ENCODE data around the gene NDUFB4. TPM values are rescaled to one million over a fixed set of nuclear protein-coding genes. Genes with fewer than 3 reads are reported as not detected.
A peak's percentile ranks its signal among the peaks of the same experiment; 100 is the strongest.

NDUFB4 gene
- total RNA-seq, 1 experiment from 2014 or later = 174 TPM

DNA sequence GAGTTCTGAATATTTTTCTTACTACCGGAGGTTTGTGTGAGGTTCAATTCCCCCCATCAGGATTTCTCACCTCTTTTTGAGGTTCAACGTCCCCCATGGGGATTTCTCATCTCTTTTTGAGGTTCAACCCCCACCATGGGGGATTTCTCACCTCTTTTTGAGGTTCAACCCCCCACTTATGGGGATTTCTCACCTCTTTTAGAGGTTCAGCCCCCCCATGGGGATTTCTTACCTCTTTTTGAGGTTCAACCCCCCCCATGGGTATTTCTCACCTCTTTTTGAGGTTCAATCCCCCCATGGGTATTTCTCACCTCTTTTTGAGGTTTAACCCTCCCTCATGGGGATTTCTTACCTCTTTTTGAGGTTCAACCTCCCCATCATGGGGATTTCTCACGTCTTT lies 26.3 kb downstream of the NDUFB4 start:
- Mint-ChIP-seq H3K27ac (no peak overlapping the region), H3K9me3 (peaks cover 51% of the 10 kb centered on the region), H3K4me3 (no peak overlapping the region), H3K27me3 (ENCODE audit: low read depth) (peaks cover 11% of the 10 kb centered on the region), H3K4me1 (peaks cover 10% of the 10 kb centered on the region), H3K36me3 (peaks cover 38% of the 10 kb centered on the region)
- POLR2A ChIA-PET = no interaction called here
- DNase-seq (ENCODE audit: low spot score) = no peak
- no peak for ATAC-seq
- CTCF ChIA-PET = interaction anchor here (0.6 to 1.8 kb wide), 6 partner anchors 10 to 205 kb away, joined by 3 to 15 read pairs (median 3); no protein-coding TSS in a partner anchor
- TF ChIP-seq, protein P1, sequence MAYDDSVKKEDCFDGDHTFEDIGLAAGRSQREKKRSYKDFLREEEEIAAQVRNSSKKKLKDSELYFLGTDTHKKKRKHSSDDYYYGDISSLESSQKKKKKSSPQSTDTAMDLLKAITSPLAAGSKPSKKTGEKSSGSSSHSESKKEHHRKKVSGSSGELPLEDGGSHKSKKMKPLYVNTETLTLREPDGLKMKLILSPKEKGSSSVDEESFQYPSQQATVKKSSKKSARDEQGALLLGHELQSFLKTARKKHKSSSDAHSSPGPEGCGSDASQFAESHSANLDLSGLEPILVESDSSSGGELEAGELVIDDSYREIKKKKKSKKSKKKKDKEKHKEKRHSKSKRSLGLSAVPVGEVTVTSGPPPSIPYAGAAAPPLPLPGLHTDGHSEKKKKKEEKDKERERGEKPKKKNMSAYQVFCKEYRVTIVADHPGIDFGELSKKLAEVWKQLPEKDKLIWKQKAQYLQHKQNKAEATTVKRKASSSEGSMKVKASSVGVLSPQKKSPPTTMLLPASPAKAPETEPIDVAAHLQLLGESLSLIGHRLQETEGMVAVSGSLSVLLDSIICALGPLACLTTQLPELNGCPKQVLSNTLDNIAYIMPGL (CRISPR knock-in tag; IDR thresholded peaks at IDR 0.05) = no peak
- TF ChIP-seq, protein P2, sequence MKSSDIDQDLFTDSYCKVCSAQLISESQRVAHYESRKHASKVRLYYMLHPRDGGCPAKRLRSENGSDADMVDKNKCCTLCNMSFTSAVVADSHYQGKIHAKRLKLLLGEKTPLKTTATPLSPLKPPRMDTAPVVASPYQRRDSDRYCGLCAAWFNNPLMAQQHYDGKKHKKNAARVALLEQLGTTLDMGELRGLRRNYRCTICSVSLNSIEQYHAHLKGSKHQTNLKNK (CRISPR knock-in tag; IDR thresholded peaks at IDR 0.05) = no peak
- TF ChIP-seq MYBL2 (CRISPR knock-in tag; IDR thresholded peaks at IDR 0.05) (no peak), JAZF1 (CRISPR knock-in tag; IDR thresholded peaks at IDR 0.05) (no peak), NFATC4 (CRISPR knock-in tag; IDR thresholded peaks at IDR 0.05) (no peak), GABPB1 (CRISPR knock-in tag; IDR thresholded peaks at IDR 0.05) (no peak)
- TF ChIP-seq, protein P3, sequence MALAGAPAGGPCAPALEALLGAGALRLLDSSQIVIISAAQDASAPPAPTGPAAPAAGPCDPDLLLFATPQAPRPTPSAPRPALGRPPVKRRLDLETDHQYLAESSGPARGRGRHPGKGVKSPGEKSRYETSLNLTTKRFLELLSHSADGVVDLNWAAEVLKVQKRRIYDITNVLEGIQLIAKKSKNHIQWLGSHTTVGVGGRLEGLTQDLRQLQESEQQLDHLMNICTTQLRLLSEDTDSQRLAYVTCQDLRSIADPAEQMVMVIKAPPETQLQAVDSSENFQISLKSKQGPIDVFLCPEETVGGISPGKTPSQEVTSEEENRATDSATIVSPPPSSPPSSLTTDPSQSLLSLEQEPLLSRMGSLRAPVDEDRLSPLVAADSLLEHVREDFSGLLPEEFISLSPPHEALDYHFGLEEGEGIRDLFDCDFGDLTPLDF (CRISPR knock-in tag; IDR thresholded peaks at IDR 0.05) = no peak
- TF ChIP-seq, protein P4, sequence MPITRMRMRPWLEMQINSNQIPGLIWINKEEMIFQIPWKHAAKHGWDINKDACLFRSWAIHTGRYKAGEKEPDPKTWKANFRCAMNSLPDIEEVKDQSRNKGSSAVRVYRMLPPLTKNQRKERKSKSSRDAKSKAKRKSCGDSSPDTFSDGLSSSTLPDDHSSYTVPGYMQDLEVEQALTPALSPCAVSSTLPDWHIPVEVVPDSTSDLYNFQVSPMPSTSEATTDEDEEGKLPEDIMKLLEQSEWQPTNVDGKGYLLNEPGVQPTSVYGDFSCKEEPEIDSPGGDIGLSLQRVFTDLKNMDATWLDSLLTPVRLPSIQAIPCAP (CRISPR knock-in tag; IDR thresholded peaks at IDR 0.05) = no peak

DNA sequence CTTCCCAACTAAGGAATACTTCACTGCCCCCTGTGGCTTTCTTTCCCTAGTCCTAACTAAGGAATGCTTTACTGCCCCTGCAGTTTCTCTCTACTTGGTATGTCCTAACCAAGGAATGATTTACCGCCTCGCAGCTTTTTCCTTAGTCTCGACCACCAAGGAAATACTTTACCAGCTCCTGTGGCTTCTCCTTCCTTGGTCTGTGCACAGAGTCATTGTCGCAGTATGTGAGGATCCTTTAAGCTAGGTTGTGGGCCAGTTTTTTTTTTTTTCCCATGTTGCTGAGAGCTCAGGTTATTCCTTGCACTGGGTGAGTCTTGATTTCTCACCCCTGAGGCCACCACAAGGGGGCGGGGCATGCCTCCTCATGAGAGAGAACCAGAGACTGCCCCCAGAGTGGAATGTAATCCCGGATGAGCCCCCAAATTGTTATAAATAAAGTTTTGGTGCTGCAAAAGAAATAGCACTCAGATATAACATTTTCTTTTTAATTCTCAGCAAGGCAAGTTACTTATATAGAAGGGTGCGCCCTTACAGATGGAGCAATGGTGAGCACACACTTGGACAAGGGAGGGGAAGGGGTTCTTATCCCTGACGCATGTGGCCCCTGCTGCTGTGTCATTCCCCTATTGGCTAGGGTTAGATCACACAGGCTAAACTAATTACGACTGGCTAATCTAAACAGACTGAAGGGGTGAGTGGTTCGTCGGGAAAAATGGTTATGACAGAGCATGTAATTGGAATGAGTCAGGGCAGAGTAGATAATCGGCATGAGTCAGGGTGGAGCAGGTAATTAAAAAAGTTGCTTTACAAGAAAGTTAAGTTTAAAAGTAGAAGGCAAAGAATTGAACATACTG lies 27.0 kb downstream of the NDUFB4 start:
- CTCF ChIA-PET = interaction anchor here (0.6 to 1.8 kb wide), 6 partner anchors 11 to 206 kb away, joined by 3 to 15 read pairs (median 3); no protein-coding TSS in a partner anchor
- Mint-ChIP-seq H3K36me3 (peaks cover 38% of the 10 kb centered on the region), H3K4me1 (peaks cover 7% of the 10 kb centered on the region), H3K27me3 (ENCODE audit: low read depth) (peaks cover 11% of the 10 kb centered on the region), H3K9me3 (peaks cover 55% of the 10 kb centered on the region), H3K27ac (no peak overlapping the region), H3K4me3 (no peak overlapping the region)
- ATAC-seq (0 out of 2 replicates have a peak, but pooled peaks have one; percentile 28), DNase-seq (ENCODE audit: low spot score) (peak; percentile 69)
- TF ChIP-seq NFE2L1 (CRISPR knock-in tag; IDR thresholded peaks at IDR 0.05) = no peak
- TF ChIP-seq, protein P5, sequence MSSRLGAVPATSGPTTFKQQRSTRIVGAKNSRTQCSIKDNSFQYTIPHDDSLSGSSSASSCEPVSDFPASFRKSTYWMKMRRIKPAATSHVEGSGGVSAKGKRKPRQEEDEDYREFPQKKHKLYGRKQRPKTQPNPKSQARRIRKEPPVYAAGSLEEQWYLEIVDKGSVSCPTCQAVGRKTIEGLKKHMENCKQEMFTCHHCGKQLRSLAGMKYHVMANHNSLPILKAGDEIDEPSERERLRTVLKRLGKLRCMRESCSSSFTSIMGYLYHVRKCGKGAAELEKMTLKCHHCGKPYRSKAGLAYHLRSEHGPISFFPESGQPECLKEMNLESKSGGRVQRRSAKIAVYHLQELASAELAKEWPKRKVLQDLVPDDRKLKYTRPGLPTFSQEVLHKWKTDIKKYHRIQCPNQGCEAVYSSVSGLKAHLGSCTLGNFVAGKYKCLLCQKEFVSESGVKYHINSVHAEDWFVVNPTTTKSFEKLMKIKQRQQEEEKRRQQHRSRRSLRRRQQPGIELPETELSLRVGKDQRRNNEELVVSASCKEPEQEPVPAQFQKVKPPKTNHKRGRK (CRISPR knock-in tag; IDR thresholded peaks at IDR 0.05; ENCODE audit: borderline replicate concordance) = no peak
- TF ChIP-seq, protein P6, sequence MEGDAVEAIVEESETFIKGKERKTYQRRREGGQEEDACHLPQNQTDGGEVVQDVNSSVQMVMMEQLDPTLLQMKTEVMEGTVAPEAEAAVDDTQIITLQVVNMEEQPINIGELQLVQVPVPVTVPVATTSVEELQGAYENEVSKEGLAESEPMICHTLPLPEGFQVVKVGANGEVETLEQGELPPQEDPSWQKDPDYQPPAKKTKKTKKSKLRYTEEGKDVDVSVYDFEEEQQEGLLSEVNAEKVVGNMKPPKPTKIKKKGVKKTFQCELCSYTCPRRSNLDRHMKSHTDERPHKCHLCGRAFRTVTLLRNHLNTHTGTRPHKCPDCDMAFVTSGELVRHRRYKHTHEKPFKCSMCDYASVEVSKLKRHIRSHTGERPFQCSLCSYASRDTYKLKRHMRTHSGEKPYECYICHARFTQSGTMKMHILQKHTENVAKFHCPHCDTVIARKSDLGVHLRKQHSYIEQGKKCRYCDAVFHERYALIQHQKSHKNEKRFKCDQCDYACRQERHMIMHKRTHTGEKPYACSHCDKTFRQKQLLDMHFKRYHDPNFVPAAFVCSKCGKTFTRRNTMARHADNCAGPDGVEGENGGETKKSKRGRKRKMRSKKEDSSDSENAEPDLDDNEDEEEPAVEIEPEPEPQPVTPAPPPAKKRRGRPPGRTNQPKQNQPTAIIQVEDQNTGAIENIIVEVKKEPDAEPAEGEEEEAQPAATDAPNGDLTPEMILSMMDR (IDR thresholded peaks at IDR 0.05) = peak; percentile 30; the same call in 1 of the 2 replicates
- POLR2A ChIA-PET = no interaction called here

DNA sequence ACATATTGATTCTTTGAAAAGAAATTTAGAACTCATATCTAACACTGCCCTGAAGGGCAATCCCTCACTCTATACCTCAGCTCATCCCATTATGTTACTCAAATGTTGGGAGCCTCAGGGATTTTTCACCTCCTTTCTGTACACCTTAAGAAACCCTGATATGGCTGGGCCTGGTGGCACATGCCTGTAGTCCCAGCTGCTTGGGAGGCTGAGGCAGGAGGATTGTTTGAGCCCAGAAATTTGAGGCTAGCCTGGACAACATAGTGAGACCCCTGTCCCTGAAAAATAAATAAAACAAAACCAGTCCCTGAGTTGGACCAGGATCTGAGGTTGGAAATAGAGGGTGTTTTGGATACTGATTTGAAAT lies 27.6 kb downstream of the NDUFB4 start:
- DNase-seq (ENCODE audit: low spot score) (no peak), ATAC-seq (no peak)
- H3K27ac Mint-ChIP-seq = no peak overlapping the region
- H3K9me3 Mint-ChIP-seq = peaks cover 56% of the 10 kb centered on the region
- no peak overlapping the region for H3K4me3 Mint-ChIP-seq
- CTCF ChIA-PET = no interaction called here
- peaks cover 11% of the 10 kb centered on the region for H3K27me3 Mint-ChIP-seq (ENCODE audit: low read depth)
- peaks cover 38% of the 10 kb centered on the region for H3K36me3 Mint-ChIP-seq
- peaks cover 1% of the 10 kb centered on the region for H3K4me1 Mint-ChIP-seq
- POLR2A ChIA-PET = no interaction called here
- TF ChIP-seq, protein P7, sequence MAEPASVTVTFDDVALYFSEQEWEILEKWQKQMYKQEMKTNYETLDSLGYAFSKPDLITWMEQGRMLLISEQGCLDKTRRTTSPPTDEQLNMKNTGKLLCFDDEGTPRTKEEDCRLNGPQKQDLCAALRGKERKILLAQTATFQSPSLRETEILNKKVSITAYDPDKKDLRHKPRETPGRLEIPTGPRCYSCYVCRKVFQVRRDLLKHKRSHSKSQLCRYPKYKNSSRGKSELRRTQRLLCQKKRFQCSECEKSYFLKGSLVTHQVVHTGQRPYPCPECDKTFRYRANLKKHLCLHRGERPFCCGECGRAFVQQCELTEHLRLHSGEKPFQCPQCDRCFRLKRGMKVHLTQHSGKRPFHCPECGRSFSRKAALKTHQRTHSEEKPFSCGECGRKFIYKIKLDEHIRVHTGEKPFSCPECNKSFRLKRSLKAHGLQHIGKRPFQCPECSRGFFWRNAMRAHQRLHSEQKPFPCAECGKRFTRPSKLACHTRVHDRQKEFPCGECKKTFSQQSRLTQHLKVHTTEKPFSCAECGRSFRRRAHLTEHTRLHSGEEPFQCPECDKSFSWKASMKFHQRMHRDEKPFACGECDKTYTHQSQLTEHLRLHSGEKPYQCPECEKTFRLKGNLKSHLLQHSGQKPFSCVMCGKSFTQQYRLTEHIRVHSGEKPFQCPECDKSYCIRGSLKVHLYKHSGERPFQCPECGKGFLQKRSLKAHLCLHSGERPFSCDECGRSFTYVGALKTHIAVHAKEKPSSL (CRISPR knock-in tag; conservative IDR thresholded peaks at IDR 0.05) = no peak
- TF ChIP-seq FOXJ3 (CRISPR knock-in tag; IDR thresholded peaks at IDR 0.05; ENCODE audit: borderline replicate concordance) (no peak), JUN (CRISPR knock-in tag; IDR thresholded peaks at IDR 0.05) (no peak), GRHL2 (CRISPR knock-in tag; IDR thresholded peaks at IDR 0.05; ENCODE audit: insufficient replicate concordance, severe bottlenecking) (no peak)
- TF ChIP-seq, protein P8, sequence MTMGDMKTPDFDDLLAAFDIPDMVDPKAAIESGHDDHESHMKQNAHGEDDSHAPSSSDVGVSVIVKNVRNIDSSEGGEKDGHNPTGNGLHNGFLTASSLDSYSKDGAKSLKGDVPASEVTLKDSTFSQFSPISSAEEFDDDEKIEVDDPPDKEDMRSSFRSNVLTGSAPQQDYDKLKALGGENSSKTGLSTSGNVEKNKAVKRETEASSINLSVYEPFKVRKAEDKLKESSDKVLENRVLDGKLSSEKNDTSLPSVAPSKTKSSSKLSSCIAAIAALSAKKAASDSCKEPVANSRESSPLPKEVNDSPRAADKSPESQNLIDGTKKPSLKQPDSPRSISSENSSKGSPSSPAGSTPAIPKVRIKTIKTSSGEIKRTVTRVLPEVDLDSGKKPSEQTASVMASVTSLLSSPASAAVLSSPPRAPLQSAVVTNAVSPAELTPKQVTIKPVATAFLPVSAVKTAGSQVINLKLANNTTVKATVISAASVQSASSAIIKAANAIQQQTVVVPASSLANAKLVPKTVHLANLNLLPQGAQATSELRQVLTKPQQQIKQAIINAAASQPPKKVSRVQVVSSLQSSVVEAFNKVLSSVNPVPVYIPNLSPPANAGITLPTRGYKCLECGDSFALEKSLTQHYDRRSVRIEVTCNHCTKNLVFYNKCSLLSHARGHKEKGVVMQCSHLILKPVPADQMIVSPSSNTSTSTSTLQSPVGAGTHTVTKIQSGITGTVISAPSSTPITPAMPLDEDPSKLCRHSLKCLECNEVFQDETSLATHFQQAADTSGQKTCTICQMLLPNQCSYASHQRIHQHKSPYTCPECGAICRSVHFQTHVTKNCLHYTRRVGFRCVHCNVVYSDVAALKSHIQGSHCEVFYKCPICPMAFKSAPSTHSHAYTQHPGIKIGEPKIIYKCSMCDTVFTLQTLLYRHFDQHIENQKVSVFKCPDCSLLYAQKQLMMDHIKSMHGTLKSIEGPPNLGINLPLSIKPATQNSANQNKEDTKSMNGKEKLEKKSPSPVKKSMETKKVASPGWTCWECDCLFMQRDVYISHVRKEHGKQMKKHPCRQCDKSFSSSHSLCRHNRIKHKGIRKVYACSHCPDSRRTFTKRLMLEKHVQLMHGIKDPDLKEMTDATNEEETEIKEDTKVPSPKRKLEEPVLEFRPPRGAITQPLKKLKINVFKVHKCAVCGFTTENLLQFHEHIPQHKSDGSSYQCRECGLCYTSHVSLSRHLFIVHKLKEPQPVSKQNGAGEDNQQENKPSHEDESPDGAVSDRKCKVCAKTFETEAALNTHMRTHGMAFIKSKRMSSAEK (CRISPR knock-in tag; IDR thresholded peaks at IDR 0.05; ENCODE audit: borderline replicate concordance) = no peak
